NOMO-1 treated with dmso at 0.1 percent for 144 hours (cell line): Measurements from ENCODE around the gene NOXA1.
"Not testable (repeated sequence)": the region's sequence is repeated elsewhere in the genome, so short reads cannot be mapped to it uniquely, and the experiment has no call there.

Source experiments
- DNase-seq: peaks from one replicate; lab custom pipeline; 2025; ENCODE audit not compliant: unreplicated experiment; lab: John Stamatoyannopoulos, UW

NOXA1 gene

DNA sequence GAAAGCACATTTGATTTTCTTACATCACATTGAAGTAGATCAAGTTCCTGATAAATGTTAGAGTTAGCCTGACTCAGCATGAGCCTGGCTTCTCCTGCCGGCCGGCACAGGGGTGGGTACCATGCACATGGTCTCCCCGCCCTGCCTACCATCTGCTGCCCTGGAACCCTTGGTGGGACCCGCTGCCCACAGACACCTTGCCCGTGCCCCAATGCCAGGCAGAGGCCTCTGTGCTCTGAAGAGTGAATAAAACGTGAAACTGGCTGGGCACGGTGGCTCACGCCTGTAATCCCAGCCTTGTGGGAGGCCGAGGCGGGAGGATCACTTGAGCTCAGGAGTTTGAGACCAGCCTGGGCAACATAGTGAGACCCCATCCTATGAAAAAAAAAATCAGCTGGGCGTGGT, 17.5 kb upstream of the NOXA1 start:
- no peak for DNase-seq

DNA sequence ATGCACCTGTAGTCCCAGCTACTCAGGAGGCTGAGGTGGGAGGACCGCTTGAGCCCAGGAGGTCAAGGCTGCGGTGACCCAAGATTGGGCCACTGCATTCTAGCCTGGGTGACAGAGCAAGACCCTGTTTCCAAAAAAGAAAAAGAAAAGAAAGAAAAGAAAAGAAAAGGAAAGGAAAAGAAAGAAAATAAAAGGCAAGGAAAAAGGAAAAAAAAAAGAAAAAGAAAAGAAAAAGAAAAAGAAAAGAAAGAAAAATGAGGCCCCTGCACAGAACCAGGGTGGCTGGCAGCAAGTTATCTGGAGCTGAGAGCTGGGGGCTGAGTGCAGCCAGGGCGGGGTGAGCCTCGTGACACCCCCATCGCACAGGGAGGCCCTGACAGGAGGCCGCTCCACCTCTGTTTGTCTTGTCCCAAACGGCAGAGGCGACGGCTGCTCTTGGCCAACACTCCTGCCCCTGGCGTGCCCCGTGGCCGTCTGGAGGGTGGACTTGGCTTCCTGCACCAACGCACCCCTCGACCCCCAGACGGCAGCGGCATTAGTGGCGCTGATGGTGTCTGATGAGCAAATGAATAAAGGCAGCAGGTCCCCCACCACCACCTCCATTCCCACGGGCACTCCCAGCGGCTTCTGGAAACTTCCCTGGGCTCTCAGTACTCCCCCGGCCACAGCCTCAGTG, 17.0 kb upstream of the NOXA1 start:
- DNase-seq, result no peak

DNA sequence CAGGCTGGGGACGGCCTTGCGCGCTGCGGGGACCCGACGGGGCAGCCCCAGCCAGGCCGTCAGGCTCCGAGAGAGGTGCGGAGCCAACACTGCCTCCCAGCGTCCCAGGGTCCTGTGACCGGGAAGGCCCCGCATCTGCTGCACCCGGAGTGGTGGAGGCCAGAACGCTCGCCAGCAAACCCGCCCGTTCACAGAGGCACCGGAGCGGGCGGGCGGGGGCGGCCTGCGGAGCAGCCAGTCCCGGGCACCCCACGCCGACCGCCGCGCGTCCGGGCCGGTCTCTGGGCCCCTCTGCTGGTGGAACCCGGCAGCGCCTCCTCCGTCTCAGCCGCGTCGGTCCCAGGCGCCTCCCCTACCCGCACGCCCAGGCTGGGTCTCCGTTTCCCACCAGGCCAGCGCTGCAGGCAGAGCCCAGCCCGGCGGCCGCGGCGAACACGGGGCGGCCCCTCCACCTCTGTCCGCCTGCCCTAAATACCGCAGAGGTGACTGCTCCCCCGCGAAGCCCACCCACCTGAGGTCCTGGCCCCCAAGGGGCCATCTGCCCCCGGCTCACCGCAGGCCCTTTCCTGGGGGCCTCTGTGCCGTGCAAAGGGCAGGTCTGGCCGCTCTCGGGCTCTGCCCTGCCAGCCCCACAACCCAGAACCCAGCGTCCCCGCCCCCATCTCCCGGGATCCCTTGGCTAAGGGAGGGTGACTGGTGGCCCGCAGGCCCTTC, 16.2 kb upstream of the NOXA1 start:
- peak; percentile 45 for DNase-seq

DNA sequence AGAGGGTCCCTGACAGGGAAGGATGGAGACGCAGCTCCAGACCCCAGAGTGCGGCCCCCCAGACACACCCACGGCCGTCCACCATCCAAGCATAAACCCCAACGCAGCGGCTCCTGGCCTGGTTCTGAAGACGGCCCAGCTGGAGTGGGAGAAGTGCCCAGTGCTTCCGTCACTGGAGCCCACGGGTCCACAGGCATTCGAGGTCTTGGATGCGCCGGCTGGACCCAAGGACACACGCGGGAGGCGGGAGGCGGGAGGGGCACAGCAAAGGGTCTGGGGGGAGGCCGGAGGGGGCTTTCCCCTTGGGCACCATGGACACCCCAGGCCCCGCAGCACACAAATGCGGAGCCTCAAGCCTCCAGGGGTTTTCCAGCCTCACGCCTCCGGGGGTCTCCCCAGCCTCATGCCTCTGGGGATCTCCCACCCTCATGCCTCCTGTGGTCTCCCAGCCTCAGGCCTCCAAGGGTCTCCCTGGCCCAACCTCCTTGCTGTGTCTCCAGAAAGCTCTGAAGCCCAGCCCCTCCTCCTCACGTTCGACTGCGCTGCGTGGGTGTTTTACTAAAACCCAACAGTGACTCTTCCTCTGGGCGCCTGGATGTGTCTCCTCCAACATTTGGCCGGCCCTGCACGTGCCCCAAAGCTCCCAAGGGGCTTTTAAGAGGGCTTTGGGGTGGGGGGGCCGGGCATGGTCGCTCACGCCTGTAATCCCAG, 15.4 kb upstream of the NOXA1 start:
- no peak for DNase-seq

DNA sequence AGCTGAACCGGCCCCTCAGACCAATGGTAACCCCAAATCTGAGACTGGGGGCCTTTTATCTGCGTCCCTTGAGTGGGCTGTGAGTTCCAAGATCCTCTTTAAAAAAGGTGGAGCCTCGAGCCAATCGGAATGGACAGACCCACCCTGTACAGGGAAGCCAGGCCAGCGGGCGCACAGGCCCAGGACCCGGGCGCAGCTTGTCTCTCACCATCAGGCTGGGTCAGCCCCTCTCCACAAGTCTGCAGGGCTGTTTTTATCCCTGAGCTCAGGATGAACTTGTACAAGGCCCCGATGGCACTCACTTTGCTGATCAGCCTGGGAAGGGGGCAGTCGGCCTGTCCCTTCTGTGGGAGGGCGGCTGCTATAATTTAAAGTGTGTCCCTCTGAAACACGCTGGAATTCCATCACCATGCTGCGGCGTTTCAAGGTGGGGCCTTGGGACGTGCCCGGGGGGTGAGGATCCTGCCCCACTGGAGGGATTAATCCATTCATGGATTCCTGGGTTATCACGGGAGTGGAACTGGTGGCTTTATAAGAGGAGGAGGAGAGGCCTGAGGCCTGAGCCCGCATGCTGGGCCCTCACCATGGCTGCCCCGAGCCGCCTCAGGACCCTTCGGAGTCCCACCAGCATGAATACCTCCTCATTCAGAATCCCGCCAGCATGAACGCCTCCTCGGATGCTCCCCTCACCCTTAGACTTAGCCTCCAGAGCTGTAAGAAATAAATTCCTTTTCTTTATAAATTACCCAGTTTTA, 14.4 kb upstream of the NOXA1 start:
- DNase-seq, result no peak

DNA sequence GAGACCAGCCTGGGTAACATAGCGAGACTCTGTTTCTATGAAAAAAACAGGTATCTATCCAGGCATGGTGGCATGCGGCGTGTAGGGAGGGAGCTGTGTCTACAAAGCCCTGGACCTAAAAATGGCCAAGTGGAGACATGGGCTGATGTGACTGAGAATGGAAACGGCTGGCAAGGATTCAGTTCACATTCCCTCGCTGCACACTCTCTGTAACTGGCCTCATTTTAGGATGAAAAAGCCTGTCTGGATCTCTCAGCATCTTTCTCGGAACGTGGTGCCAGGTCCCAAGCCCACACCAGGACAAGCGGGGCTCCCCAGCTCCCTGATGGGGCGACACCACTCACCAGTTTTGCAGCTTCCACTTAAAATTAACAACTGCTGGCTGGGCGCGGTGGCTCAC, 13.7 kb upstream of the NOXA1 start:
- no peak for DNase-seq

DNA sequence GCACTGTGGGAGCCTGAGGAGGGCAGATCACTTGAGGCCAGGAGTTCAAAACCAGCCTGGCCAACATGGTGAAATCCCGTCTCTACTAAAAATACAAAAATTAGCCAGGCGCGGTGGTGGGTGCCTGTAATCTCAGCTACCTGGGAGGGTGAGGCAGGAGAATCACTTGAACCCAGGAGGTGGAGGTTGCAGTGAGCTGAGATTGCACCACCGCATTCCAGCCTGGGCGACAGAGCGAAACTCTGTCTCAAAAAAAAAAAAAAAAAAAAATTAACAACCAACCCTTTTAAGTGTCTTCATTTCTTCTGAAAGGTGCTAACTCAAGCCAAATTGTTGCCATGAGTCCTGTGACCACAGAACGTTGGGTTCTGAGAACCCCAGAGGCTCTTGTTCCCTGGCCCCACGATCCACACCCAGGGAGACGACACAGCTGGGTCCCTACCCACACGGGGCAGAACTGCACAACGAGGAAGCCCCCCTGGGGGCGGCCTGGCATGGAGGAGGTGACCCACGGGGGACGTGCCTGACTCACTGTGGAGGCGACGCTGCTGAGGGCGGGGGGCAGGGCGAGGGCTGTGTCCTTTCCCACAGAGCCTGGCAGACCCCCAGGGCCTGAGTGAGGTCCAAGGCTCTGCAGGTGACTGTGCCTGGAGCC, 12.8 kb upstream of the NOXA1 start:
- not testable (repeated sequence) for DNase-seq

DNA sequence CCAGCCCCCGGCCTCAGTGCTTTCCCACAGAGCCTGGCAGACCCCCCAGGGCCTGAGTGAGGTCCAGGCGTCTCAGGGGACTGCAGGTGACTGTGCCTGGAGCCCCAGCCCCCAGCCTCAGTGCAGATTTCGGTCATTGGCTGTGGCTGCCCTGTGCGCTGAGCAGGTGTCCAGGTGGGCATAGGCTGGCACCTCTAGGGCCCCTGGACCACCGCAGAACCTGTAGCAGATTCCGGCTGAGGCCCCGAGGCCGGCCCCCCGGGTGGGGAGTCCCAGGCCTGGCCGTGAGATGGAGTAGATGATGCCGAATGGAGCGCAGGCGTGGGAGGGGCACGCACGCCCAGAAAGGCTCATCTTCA, 12.3 kb upstream of the NOXA1 start:
- DNase-seq, result no peak

DNA sequence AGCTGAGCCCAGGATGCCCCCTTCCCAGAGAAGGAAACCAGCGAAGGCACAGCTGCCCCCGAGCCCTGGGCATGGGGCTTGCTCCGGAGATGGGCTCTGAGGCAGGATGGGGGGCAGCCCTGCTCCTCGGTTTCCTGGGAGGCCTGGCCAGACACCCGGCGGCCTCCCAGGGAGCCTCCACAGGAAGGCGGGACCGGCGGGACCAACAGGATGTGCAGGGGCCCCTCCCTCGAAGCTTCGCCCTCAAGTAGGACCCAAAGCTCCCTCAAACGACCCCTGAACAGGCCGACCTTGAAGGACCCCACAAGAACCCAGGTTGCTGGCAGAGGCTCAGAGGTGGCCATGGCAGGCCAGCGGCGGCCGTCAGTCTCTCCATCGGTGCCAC, 11.9 kb upstream of the NOXA1 start:
- DNase-seq, result no peak

DNA sequence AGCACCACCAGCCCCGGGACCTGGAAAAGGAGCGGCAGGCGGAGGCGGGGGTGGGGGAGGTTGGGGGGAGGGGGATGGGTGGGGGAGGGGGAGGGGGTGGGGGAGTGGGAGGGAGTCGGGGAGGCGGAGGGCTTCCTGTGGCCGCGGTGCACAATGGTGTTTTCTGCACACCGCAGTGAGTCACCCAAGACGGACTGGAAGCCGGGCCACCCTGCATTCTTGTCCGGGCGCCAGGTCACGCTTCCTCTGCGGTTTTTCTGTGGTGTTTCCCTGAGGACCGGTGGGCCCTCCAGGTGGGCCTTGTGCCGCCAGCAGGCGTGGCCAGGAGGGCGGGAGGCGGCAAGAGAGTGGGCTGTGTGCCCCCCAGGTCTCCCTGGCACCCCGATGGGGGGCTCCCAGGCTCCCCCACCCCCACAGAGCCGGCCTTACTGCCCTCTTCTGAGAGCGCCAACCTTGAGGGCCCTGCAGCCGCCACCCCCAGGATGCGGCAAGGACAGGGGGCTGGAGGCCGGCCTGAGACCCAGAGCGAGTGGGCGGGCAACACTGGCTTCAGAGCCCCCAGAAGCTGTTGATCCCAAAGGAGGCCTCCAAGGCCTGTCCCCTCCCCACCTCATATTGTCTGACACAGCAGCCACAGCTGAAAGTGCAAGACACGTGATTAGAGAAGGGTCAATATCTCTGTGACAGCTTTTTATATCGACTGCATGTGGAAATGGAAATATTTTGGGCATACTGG, 11.4 kb upstream of the NOXA1 start:
- DNase-seq, result peak; percentile 51

DNA sequence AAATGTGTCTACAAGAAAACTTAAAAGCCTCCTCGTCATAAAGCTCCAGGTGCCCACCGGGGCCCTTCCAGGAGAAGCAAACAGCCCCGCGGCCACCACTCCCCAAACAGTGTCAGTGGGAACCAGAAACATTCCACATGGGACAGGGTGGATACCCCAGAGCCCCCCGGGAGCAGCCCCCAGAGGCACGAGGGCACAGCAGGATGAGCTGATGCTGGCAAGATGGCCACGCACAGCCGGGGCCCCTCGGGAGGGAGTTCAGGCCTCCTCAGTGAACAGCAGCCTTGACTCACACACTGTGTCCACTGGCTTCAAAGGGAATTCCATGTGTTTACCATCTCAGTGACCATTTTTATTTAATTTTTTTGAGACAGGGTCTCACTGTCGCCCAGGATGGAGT, 10.8 kb upstream of the NOXA1 start:
- DNase-seq, result no peak

DNA sequence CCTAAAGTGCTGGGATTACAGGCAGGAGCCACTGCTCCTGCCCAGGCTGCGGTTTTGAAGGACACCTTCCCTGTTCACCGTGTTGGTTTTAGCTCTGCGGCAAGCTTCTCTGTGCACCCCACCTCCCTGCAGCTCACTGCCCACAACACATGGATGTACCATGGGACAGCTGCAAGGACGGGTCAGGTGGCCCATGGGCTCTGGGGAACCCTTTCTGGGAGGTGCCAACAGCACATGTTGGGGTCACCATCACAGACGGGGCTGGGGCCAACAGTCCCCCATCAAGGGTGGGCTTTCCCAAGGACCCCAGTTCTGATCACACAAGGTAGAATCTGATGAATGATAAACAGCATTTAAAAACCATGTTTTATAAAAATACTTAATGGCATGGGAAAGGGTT, 7.7 kb upstream of the NOXA1 start:
- no peak for DNase-seq

DNA sequence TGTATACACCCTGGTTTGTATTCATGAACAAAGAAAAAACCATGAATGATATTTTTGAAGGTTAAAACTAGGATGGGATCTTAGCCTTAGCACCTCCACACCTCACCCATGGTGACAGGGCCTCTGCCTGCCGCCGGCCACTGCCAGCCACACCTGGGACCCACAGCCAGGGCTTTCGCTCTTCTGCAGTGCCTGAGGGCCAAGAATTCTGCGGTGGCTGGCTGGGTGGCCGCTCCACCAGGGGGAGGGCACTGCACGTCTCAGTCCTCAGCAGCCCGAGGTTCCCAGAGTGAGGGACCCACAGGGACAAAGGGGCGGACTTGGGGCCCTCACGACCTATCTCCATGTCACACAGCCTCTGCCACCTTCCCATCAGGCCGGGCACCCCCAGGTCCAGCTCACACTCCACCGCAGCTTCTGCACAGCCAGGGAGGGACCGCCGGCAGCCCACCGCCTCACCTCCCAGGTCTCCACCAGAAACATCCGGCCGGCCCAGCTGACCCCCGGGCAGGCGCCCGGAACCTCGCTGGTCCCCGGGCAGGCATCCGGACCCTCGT, 7.1 kb upstream of the NOXA1 start:
- no peak for DNase-seq

DNA sequence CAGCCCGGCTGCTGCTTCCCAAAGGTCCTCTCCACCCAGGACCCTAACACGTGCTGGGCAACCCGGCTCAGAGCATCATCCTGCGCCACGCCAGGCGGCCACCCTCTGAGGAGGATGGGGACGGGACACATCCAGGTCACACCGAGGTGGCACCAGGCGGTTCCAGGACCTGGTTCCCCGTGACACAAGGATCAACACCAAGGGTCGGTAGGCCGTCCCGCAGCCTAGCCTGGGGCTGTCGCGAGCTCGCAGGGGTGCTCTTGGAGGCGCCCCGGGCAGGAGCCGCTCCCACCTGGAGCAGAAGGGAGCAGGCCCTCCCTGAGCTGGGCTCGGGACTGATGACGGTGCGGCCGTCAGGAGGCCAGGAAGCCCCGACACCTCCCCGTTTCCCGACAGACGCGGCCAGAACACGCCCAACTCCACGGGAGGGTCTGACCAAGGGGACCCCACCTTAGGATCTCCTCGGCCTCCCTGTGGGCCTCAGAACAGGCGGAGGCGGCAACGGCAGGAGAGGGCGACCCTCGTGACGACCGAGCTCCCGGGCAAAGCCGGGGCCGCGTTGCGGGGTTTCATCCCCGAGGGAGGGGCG, 6.5 kb upstream of the NOXA1 start:
- no peak for DNase-seq

DNA sequence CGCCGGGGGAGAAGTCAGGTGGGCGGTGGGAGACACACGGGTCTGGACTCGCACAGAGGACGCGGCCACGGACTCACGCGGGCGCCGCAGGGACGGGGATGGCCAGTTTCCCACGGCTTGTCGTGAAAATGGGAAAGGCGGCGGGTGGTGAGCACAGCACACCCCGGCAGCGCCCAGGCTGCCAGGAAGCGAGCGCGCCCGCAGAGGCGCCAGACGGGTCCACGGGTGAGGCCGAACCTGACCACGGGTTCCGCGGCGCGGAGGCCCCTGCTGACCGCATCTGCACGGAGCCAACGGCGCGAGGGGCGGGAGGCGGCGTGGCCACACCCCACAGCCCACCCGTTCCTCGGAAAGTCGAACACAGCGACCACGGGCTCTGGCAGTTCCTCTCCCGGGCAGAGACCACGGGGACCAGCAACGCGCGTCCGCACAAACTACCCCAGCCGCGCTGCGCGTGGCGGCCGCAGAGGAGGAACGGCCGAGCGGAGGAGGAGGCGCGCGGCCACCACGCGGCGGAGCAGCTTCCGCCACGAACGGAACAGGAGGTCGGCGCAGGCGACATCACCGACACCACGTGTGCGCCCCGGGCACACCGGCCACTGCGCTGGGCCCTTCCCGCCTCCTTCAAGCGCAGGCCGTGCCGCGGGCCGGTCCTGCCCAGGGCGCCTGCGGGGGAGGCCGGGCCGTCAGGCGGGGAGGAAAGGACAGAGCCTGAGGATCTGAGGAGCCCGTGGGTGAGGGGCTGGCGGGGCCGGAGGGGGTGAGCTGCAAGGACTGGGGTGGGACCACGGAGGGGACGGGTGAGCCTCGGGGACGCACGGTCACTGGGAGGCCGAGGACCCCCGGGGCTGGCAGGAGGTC, 5.8 kb upstream of the NOXA1 start:
- DNase-seq, result no peak

DNA sequence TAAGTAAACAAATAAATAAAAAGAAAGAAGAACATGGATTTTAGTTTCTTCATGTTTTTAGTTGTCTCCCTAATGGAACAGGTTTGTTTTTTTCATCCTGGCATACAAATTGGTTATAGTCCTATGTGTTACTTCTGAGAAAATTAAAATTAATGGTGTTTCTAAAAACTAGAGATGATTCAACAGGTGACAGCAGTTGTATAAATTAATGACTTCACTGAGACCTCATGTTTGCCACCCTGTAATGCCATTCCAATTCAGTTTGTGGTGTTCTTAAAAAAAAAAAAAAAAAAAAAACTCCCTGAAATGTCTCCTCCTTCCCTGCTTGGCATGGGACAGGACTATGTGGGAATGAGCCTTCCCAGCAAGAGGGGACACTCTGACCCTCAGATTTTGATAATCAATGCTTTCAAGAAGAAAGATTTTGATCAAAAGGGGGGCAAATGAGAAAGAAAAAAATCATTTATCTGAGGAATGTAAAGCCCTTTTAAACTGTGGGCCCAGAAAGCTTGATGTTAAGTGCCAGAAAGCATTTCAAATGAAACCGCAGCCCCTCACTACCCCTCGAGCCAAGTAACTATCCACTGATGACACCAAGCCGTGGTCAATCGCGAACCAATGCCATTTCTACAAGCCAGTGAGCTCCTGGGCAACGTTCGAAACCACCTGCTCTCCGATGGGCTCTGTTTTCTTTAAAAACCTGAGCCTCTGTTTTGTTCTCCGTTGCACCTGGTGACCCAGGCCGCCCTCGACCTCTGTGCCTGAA, 1.2 kb upstream of the NOXA1 start:
- no peak for DNase-seq

DNA sequence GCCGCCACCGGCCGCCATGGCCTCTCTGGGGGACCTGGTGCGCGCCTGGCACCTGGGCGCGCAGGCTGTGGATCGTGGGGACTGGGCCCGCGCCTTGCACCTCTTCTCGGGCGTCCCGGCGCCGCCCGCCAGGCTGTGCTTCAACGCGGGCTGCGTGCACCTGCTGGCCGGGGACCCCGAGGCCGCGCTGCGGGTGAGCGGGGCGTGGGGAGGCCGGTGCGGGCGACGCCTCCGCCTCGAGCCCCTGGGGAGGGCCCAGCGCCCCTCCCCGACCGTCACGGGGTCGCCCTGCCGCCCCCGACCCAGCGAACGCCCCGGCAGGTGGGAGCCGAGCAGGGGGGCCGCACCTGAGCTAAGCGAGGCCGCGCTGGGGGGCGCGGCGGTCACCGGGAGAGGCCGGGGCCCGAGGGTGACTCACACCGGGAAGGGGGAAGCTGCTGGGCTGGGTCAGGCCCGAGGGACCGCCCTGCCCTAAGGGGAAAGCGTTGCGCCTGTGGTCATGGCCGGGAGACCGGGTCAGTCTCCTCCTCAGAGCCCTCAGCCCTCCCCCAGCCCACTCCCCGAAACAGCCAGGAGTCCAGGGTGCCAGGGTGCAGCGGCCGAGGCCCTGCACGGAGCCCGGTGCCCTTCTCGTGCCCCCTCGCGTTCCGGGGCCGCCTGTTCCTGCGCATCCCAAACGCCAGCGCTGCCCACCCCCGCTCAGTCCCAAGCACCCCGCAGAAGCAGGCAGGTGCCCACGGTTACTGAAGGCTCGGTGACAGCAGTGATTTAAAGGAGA, 510 bp downstream of the NOXA1 start:
- no peak for DNase-seq
